ENCODE measurements around the gene PHACTR1.

The PHACTR1 gene

DNA sequence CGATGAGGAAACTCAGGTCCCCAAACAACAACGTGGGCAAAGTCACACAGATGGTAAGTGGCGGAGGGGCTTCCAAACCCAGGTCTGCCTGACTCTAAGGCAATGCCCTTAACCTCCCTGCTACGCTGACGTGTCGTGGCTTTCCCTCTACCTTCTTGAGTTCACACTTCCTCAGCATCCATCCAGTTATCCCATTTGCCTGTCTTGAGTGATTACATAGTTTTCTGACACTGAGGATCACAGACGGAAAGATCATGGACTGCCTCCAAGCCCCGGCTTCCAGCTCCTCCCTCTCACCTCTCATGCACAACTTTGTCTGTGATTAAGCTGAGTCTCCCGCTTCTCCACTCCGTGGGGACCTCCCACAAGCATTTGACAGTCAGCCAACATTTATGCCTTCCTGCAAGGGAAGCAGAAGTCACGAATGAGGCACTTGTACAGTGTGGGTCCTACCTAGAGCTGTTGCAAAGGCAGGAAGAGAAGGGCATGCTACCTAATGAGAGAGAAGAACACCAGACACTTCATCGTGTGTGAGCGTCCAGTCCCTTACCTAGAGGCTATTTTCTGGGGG is 578.0 kb downstream of the PHACTR1 start:
- TF ChIP-seq, protein P1, sequence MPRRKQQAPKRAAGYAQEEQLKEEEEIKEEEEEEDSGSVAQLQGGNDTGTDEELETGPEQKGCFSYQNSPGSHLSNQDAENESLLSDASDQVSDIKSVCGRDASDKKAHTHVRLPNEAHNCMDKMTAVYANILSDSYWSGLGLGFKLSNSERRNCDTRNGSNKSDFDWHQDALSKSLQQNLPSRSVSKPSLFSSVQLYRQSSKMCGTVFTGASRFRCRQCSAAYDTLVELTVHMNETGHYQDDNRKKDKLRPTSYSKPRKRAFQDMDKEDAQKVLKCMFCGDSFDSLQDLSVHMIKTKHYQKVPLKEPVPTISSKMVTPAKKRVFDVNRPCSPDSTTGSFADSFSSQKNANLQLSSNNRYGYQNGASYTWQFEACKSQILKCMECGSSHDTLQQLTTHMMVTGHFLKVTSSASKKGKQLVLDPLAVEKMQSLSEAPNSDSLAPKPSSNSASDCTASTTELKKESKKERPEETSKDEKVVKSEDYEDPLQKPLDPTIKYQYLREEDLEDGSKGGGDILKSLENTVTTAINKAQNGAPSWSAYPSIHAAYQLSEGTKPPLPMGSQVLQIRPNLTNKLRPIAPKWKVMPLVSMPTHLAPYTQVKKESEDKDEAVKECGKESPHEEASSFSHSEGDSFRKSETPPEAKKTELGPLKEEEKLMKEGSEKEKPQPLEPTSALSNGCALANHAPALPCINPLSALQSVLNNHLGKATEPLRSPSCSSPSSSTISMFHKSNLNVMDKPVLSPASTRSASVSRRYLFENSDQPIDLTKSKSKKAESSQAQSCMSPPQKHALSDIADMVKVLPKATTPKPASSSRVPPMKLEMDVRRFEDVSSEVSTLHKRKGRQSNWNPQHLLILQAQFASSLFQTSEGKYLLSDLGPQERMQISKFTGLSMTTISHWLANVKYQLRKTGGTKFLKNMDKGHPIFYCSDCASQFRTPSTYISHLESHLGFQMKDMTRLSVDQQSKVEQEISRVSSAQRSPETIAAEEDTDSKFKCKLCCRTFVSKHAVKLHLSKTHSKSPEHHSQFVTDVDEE (CRISPR knock-in tag; IDR thresholded peaks at IDR 0.05): no peak
- TF ChIP-seq ESRRG (CRISPR knock-in tag; IDR thresholded peaks at IDR 0.05) (no peak), ZFP30 (CRISPR knock-in tag; IDR thresholded peaks at IDR 0.05) (no peak), CSDC2 (CRISPR knock-in tag; IDR thresholded peaks at IDR 0.05) (no peak), SNAI2 (CRISPR knock-in tag; IDR thresholded peaks at IDR 0.05) (no peak), RARB (CRISPR knock-in tag; IDR thresholded peaks at IDR 0.05) (no peak), TCF4 (CRISPR knock-in tag; IDR thresholded peaks at IDR 0.05; ENCODE audit: borderline replicate concordance) (no peak), ZNF565 (CRISPR knock-in tag; conservative IDR thresholded peaks at IDR 0.05; ENCODE audit: low read depth) (no peak), ZFP3 (CRISPR knock-in tag; IDR thresholded peaks at IDR 0.05) (no peak), ZNF70 (CRISPR knock-in tag; IDR thresholded peaks at IDR 0.05) (no peak), ZNF8 (CRISPR knock-in tag; IDR thresholded peaks at IDR 0.05) (no peak), ZC3H10 (CRISPR knock-in tag; IDR thresholded peaks at IDR 0.05) (no peak), ISL1 (CRISPR knock-in tag; IDR thresholded peaks at IDR 0.05) (no peak), PPARA (CRISPR knock-in tag; IDR thresholded peaks at IDR 0.05; ENCODE audit: borderline replicate concordance) (no peak), TOX (CRISPR knock-in tag; IDR thresholded peaks at IDR 0.05; ENCODE audit: borderline replicate concordance) (no peak), OSR1 (CRISPR knock-in tag; IDR thresholded peaks at IDR 0.05) (no peak)
- TF ChIP-seq, protein P2, sequence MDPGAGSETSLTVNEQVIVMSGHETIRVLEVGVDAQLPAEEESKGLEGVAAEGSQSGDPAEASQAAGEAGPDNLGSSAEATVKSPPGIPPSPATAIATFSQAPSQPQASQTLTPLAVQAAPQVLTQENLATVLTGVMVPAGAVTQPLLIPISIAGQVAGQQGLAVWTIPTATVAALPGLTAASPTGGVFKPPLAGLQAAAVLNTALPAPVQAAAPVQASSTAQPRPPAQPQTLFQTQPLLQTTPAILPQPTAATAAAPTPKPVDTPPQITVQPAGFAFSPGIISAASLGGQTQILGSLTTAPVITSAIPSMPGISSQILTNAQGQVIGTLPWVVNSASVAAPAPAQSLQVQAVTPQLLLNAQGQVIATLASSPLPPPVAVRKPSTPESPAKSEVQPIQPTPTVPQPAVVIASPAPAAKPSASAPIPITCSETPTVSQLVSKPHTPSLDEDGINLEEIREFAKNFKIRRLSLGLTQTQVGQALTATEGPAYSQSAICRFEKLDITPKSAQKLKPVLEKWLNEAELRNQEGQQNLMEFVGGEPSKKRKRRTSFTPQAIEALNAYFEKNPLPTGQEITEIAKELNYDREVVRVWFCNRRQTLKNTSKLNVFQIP (CRISPR knock-in tag; IDR thresholded peaks at IDR 0.05; ENCODE audit: borderline replicate concordance, low read depth): no peak
- TF ChIP-seq, protein P3, sequence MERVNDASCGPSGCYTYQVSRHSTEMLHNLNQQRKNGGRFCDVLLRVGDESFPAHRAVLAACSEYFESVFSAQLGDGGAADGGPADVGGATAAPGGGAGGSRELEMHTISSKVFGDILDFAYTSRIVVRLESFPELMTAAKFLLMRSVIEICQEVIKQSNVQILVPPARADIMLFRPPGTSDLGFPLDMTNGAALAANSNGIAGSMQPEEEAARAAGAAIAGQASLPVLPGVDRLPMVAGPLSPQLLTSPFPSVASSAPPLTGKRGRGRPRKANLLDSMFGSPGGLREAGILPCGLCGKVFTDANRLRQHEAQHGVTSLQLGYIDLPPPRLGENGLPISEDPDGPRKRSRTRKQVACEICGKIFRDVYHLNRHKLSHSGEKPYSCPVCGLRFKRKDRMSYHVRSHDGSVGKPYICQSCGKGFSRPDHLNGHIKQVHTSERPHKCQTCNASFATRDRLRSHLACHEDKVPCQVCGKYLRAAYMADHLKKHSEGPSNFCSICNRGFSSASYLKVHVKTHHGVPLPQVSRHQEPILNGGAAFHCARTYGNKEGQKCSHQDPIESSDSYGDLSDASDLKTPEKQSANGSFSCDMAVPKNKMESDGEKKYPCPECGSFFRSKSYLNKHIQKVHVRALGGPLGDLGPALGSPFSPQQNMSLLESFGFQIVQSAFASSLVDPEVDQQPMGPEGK (CRISPR knock-in tag; IDR thresholded peaks at IDR 0.05; ENCODE audit: borderline replicate concordance): no peak
- TF ChIP-seq, protein P4, sequence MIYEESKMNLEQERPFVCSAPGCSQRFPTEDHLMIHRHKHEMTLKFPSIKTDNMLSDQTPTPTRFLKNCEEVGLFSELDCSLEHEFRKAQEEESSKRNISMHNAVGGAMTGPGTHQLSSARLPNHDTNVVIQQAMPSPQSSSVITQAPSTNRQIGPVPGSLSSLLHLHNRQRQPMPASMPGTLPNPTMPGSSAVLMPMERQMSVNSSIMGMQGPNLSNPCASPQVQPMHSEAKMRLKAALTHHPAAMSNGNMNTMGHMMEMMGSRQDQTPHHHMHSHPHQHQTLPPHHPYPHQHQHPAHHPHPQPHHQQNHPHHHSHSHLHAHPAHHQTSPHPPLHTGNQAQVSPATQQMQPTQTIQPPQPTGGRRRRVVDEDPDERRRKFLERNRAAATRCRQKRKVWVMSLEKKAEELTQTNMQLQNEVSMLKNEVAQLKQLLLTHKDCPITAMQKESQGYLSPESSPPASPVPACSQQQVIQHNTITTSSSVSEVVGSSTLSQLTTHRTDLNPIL (CRISPR knock-in tag; IDR thresholded peaks at IDR 0.05; ENCODE audit: low read depth): no peak
- ATAC-seq: no peak

DNA sequence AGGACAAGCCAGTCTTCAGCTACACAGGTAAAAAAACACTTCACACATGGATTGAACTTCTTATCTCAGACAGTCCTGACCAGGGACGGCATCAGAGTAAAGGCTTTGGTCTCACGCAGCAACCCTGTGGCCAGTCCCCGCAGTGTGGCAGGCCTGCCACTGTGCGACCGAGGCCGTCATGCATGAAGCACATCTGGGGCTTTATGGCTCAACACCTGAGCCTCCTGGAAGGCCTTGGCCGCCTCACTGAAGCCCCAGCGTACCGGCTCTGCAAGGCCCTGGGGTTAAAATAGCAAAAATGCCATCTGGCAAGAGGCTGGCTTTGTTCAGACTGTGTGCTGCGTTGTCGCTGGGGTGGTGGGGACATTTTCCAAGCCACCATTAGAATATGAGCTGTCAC is 579.0 kb downstream of the PHACTR1 start:
- no peak for ATAC-seq
- TF ChIP-seq, protein P3 (CRISPR knock-in tag; IDR thresholded peaks at IDR 0.05; ENCODE audit: borderline replicate concordance): no peak
- TF ChIP-seq ZC3H10 (CRISPR knock-in tag; IDR thresholded peaks at IDR 0.05) (no peak), TOX (CRISPR knock-in tag; IDR thresholded peaks at IDR 0.05; ENCODE audit: borderline replicate concordance) (no peak), CSDC2 (CRISPR knock-in tag; IDR thresholded peaks at IDR 0.05) (no peak)

DNA sequence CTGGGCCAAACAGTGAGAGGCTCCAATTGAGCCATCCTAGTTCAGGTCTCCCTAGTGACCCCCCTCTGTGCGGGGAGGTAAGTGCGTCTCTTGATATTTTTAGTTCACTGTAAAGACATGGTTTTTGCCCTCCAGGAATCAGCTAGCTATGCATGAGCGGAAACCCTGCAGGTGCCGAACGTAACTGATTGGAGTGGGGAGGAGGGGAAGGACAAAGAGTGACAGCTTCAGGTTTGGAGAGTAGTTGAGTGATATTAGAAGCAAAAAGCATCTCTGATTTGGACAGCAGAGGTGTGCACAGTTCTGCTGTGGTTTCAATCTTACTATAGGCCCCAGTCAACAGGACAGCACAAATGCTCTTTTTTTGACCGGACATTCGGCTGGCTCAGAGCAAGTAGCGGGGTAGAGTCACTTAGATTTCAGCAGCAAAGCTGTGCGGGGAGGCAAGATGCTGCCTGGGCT is 580.0 kb downstream of the PHACTR1 start:
- no peak for TF ChIP-seq ZNF8 (CRISPR knock-in tag; IDR thresholded peaks at IDR 0.05)
- TF ChIP-seq SNAI2 (CRISPR knock-in tag; IDR thresholded peaks at IDR 0.05): no peak
- no peak for TF ChIP-seq TOX (CRISPR knock-in tag; IDR thresholded peaks at IDR 0.05; ENCODE audit: borderline replicate concordance)
- no peak for TF ChIP-seq ZNF70 (CRISPR knock-in tag; IDR thresholded peaks at IDR 0.05)
- no peak for TF ChIP-seq ZFP3 (CRISPR knock-in tag; IDR thresholded peaks at IDR 0.05)
- ATAC-seq: no peak

Measured in SK-N-SH treated with all-trans-retinoic acid at 6 μM for 48 hours (cell line).